SK-N-MC (cell line): ENCODE results near the gene COL18A1.

Experiments
- DNase-seq: peaks from one replicate; pipeline ENCODE4 v3.0.0-alpha.2; 2011; ENCODE audit warnings: low read depth, low spot score
- H3K27ac ChIP-seq: fragments of 200-600 bp; sonication (generic); 2 replicates; pipeline ENCODE4 v1.5.1; 2016; ENCODE audit warnings: mixed run types
- H3K36me3 ChIP-seq: fragments of 200-600 bp; sonication (generic); 2 replicates; pipeline ENCODE4 v1.6.1; 2017; ENCODE audit warnings: antibody characterized with exemption, low read length, mixed read lengths; ENCODE audit not compliant: insufficient read depth
- H3K4me3 ChIP-seq: fragments of 200-600 bp; sonication (generic); 2 replicates; pipeline ENCODE4 v1.5.1; 2016
- H3K9ac ChIP-seq: fragments of 200-600 bp; sonication (generic); 2 replicates; pipeline ENCODE4 v1.8.0; 2017; ENCODE audit warnings: mixed run types, mixed read lengths; ENCODE audit not compliant: insufficient read length
- H3K9me3 ChIP-seq: fragments of 200-600 bp; sonication (generic); 2 replicates; pipeline ENCODE4 v1.6.1; 2017; ENCODE audit warnings: low read depth, mild to moderate bottlenecking, antibody characterized with exemption, low read length, moderate library complexity, mixed read lengths
- EZH2 ChIP-seq: fragments of 200-600 bp; sonication (generic); IDR thresholded peaks from one replicate; pipeline ENCODE4 v1.6.1; 2017; ENCODE audit warnings: antibody characterized with exemption
- FOXP2 ChIP-seq: optimal IDR thresholded peaks from 2 replicates; pipeline ENCODE3; 2011; ENCODE audit warnings: mild to moderate bottlenecking, moderate library complexity; ENCODE audit not compliant: insufficient read depth; ENCODE audit errors: extremely low read length, control extremely low read depth
- POLR2AphosphoS5 ChIP-seq: IDR thresholded peaks from 2 replicates; pipeline ENCODE4 v1.6.1; 2012; ENCODE audit warnings: mild to moderate bottlenecking, low read depth, low read length, borderline replicate concordance

Gene COL18A1

GRCh38 chr21:45453308-45453950, 48.5 kb downstream of the COL18A1 start:
- H3K27ac ChIP-seq: no peak overlapping the region
- no peak for DNase-seq
- H3K36me3 ChIP-seq: no peaks in the 10 kb centered on the region
- no peak overlapping the region for H3K9ac ChIP-seq
- TF ChIP-seq FOXP2 (no peak), EZH2 (no peak), POLR2AphosphoS5 (no peak)
- no peaks in the 10 kb centered on the region for H3K9me3 ChIP-seq
- no peak overlapping the region for H3K4me3 ChIP-seq

GRCh38 chr21:45454060-45454925, 49.3 kb downstream of the COL18A1 start:
- Histone ChIP-seq H3K9ac (no peak overlapping the region), H3K36me3 (no peaks in the 10 kb centered on the region), H3K27ac (no peak overlapping the region)

DNA sequence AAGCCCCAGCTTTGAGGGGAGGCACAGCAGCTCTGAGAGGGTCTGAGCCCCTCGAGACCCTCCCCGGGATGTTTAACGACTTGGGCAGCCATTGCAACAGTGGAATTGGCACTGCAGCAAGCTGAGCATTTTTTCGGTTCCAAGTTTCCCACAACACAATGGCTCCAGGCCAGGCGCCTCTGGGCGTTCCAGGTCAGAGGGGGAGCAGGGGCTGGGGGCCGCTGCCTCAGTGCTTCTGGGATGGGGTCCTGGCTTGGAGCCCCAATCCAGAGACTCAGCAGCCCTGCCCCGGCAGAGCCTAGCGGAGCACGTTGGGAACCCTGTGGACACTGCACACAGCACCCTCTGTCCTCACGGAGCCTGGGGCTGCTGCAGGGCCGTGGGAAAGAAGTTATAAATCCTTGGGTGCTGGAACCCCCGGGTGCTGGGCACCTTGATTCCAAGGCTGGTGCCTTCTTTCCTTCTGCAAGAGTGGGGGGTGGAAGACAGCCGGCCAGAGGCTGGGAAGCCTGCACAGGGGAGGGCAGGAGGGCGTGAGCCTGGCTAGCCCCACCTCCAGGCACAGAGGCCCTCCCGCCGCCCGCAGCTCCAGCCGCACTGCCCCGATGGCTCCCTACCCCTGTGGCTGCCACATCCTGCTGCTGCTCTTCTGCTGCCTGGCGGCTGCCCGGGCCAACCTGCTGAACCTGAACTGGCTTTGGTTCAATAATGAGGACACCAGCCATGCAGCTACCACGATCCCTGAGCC, 50.1 kb downstream of the COL18A1 start:
- H3K36me3 ChIP-seq: no peaks in the 10 kb centered on the region
- no peak overlapping the region for H3K9ac ChIP-seq
- TF ChIP-seq FOXP2 (no peak), POLR2AphosphoS5 (no peak), EZH2 (no peak)
- no peak for DNase-seq
- H3K4me3 ChIP-seq: no peak overlapping the region
- no peaks in the 10 kb centered on the region for H3K9me3 ChIP-seq
- no peak overlapping the region for H3K27ac ChIP-seq

More at GRCh38 chr21:45454060-45454925, 49.3 kb downstream of the COL18A1 start:
- DNase-seq: no peak
- Histone ChIP-seq H3K9me3 (no peaks in the 10 kb centered on the region), H3K4me3 (no peak overlapping the region)
- TF ChIP-seq FOXP2 (no peak), EZH2 (no peak), POLR2AphosphoS5 (no peak)

- Histone ChIP-seq H3K9me3 (no peaks in the 10 kb centered on the region), H3K27ac (no peak overlapping the region), H3K4me3 (no peak overlapping the region), H3K9ac (no peak overlapping the region), H3K36me3 (0 out of 2 replicates have a peak, but pooled peaks cover under 1% of the 10 kb centered on the region)
- no peak for DNase-seq
- TF ChIP-seq POLR2AphosphoS5 (no peak), EZH2 (no peak), FOXP2 (no peak)
These were observed 51.0 kb downstream of the COL18A1 start for GRCh38 chr21:45455674-45456583.

- no peak overlapping the region for H3K4me3 ChIP-seq
- H3K27ac ChIP-seq: no peak overlapping the region
- no peak for DNase-seq
- no peak overlapping the region for H3K9ac ChIP-seq
- H3K36me3 ChIP-seq: peaks cover 3% of the 10 kb centered on the region; the same call in 1 of the 2 replicates
- H3K9me3 ChIP-seq: no peaks in the 10 kb centered on the region
- TF ChIP-seq POLR2AphosphoS5 (no peak), EZH2 (no peak), FOXP2 (no peak)
These were observed 51.7 kb downstream of the COL18A1 start for GRCh38 chr21:45456584-45457160.

GRCh38 chr21:45457161-45457831, 52.3 kb downstream of the COL18A1 start:
- no peak overlapping the region for H3K4me3 ChIP-seq
- no peak for TF ChIP-seq EZH2
- no peak for TF ChIP-seq POLR2AphosphoS5
- TF ChIP-seq FOXP2: no peak
- no peaks in the 10 kb centered on the region; the same call in 1 of the 2 replicates for H3K9me3 ChIP-seq
- no peak overlapping the region for H3K27ac ChIP-seq
- no peak overlapping the region for H3K9ac ChIP-seq
- DNase-seq: no peak
- H3K36me3 ChIP-seq: peaks cover 3% of the 10 kb centered on the region; the same call in 1 of the 2 replicates

GRCh38 chr21:45457832-45458172, 52.8 kb downstream of the COL18A1 start:
- Histone ChIP-seq H3K9ac (no peak overlapping the region), H3K27ac (no peak overlapping the region), H3K9me3 (no peaks in the 10 kb centered on the region; the same call in 1 of the 2 replicates), H3K4me3 (no peak overlapping the region), H3K36me3 (peaks cover 3% of the 10 kb centered on the region; the same call in 1 of the 2 replicates)
- no peak for DNase-seq
- no peak for TF ChIP-seq EZH2
- no peak for TF ChIP-seq POLR2AphosphoS5
- TF ChIP-seq FOXP2: no peak
